HG02943 (cell line): ENCODE results near the gene CGRRF1.

Source experiments
- ATAC-seq: cut with Tn5 transposase; IDR thresholded peaks from one replicate; pipeline ENCODE4 v1.9.1; 2021; ENCODE audit warnings: mild to moderate bottlenecking, low read depth, moderate library complexity; ENCODE audit not compliant: unreplicated experiment

CGRRF1 gene

DNA sequence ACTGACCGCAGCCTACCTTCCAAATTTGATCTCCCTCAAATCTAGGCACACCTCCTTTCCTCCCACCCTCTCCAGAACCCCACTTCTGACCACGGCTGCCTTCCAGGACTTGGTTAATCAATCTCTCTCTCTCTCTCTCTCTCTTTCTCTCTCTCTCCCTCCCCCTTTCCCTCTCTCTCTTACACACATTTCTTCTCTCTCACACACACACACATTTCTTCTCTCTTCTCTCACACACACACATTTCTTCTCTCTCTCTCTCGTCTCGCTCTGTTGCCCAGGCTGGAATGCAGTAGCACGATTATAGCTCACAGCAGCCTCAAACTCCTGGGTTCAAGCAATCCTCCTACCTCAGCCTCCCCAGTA lies 20.4 kb upstream of the CGRRF1 start:
- no peak for ATAC-seq

- no peak for ATAC-seq
Measured at GRCh38 chr14:54489731-54490444, 19.8 kb upstream of the CGRRF1 start.

- ATAC-seq, result no peak
Measured at GRCh38 chr14:54490445-54491175, 19.1 kb upstream of the CGRRF1 start.

DNA sequence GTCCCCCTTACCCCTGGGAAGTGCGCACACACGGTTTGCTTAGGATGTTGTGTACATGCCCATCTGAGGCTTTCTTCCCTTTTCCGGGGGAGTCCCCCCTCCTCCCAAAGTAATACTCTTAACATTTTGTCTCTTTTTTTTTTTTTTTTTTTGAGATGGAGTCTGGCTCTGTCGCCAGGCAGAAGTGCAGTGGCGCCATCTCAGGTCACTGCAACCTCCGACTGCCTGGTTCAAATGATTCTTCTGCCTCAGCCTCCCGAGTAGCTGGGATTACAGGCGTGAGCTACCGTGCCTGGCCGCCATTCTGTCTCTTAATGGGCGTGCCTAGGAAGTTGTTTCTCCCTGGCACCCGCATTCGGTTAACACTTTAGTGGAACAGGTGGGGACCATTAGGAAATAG lies 16.4 kb upstream of the CGRRF1 start:
- no peak for ATAC-seq

GRCh38 chr14:54497224-54497623 lies 12.5 kb upstream of the CGRRF1 start:
- ATAC-seq, result no peak

DNA sequence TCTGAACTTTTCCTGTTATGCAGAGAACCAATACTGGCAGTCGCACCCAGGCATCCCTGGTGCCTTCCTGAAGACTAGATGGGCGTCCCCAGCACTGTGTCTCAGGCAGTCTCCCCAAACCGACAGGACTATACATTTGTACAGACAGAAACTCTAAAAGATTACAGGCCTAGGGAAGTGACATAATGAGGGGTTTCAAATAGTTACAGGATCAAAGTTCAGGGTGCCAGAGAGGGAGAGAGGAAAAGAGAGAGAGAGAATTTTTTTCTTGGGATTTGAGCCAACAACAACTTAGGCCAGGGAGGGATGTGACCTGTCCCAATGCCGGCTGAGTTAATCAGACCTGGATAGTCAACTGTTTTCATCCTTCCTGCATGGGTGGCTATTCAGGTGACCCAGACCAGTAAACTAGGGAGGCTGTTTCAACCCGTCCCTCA lies 11.6 kb upstream of the CGRRF1 start:
- ATAC-seq, result no peak

DNA sequence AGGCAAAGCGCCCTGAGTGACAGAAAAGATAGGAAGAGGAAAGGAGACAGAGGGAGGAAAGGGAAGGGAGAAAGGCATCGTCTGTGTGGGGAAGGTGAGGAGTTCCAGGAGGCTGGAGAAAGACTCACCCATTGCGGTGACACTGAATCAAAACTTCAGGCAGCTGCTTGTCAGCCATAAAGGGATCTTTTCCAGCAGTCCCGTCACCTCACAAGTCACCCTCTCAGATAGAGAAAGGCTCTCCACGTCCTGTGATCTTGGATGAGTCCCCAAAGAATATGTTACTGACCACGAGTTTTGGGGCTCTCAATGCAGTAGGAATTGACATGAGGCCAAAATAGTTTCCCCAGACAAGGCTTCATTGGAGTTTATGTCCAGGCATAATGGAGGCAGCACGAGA lies 11.1 kb upstream of the CGRRF1 start:
- ATAC-seq, result no peak

DNA sequence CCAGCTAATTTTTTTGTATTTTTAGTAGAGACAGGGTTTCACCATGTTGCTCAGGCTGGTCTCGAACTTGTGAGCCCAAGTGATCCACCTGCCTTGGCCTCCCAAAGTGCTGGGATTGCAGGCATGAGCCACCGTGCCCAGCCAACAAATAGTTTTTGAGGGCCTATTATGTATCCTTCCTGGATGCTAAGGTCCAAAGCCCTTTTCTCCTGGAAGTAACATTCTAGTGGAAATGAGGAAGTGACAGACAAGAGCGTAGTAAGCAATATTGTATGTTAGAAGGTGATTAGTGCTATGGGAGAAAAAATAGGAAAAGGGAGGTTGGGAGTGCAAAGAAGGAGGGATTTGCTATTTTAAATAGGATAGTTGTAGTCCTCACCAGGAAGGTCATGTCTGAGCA lies 9.0 kb upstream of the CGRRF1 start:
- no peak for ATAC-seq

- no peak for ATAC-seq
Measured at GRCh38 chr14:54501480-54501879, 8.2 kb upstream of the CGRRF1 start.

- ATAC-seq, result no peak
Measured at GRCh38 chr14:54502602-54503001, 7.1 kb upstream of the CGRRF1 start.

DNA sequence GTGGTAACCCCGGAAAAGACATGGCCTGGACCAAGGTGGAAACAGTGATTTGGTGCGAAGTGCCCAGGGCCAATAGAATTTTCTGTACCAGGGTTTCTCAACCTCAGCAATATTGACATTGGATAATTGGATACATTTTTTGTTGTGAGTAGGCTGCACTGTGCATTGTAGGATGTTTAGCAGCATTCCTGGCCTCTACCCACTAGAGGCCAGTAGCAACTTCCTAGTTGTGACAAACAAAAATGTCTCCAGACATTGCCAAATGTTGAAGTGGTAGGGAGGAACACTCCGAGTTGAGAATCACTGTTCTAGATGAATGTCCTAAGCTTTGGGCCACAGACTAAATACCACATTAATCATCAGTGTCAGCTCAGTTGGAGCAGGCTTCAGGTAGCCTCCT lies 6.2 kb upstream of the CGRRF1 start:
- no peak for ATAC-seq

DNA sequence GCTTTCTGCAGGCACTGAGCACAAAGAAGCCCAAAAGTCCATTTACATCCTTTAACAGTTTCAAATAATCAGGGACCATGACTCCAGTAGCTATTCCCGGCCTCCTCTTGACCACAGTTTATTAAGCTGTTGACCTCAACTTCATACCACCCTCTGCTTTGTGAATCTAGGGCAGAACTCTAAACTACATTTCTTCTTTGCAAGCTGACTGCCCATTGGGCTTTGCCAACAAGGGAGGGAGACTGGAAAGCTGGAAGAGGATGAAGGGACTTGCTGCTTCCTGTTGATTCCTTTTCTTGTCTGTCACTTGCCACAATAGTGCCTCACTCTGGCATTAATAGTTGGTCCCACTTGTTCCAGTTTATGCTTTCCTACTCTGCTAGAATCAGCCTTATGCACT lies 2.7 kb downstream of the CGRRF1 start:
- no peak for ATAC-seq

- no peak for ATAC-seq
Measured at GRCh38 chr14:54515670-54516069, 6.0 kb downstream of the CGRRF1 start.

GRCh38 chr14:54516709-54517108 lies 7.0 kb downstream of the CGRRF1 start:
- no peak for ATAC-seq

DNA sequence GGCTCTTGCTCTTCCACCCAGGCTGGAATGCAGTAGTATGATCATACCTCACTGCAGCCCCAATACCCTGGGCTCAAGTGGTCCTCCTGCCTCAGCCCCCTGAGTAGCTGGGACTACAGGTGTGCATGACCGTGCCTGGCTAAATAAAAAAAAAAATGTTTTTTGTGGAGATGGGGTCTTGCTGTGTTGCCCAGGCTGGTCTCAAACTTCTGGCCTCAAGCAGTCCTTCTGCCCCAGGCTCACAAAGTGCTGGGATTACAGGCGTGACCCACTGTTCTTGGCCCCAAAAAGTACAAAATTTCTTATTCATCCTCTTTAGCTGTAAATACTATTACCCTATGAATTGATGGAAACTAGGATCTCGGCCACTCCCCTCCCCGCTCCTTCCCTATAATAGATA lies 14.7 kb downstream of the CGRRF1 start:
- no peak for ATAC-seq

- ATAC-seq, result no peak
Measured at GRCh38 chr14:54528973-54529372, 19.3 kb downstream of the CGRRF1 start.

DNA sequence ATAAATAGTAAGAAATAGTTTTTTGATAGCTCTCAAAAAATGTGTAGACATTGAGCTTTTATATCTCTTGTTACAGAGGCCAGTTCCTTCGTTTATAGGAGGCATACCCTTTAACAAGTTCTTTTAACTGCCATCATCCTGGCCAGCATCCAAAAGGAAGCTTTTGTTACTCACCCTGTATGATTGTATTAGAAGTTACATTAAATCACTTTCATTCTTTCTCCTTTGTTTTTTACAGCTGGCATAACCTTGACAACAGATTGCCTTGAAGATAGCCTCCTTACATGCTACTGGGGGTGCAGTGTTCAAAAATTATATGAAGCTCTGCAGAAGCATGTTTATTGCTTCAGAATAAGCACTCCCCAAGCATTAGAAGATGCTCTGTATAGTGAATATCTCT lies 20.1 kb downstream of the CGRRF1 start:
- ATAC-seq, result no peak

DNA sequence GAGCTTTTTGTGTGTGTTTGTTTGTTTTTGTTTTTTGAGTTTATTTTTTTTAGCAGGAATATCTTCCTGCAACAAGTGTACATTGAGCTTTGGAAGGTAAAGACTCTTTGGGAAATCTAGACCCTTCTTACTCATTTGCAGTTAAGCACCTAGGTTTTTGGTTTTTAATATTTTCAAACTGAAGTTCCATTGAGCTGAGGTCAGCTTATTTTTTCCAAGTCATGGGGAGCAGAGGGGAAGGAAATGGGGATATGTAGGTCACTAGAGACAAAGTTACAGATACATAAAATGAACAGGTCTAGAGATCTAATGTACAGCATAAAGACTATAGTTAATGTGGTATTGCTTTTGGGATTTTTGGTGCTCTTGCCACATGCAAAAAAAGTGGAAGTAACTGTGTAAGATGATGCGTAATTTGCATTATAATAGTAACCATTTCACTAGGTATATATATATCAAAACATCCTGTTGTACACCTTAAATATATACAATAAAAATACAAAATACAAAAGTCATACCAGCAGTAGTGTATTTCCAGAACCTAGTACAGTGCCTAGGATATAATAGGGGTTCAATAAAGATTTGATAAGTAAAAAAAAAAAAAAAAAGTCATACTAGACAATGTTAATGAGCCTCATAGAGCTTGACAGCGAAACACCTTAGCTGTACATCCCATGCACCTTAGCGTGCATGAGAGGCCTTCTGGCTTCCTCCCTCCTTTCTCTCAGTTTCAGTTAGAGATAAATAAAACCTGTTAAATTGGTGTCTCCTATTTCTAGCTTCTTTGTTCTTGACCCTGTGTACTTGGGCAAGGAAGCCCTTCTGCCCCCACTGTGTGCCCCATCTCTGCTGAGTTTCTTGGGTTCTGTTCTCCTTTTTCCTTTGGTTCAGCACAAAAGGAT lies 22.7 kb downstream of the CGRRF1 start:
- ATAC-seq, result peak; percentile 89

DNA sequence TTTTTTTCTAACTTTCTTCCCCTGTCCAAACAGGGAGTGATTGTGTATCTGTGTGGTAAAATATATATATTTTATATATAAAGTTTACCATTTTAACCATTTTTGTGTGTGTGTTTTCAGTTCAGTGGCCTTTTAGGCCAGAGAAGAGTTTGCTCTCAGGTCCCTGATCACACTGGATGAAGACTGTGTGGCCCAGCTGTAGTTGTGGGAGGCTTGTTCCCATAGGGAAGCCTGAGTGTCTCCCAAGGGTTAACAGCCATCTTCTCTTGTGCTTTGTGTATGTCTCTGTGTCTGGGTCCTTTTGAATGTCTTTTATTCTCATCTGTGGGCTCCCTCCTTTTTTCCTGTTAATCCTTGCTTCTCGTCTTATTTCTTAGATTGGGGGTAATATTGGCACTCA lies 23.4 kb downstream of the CGRRF1 start:
- ATAC-seq, result no peak

DNA sequence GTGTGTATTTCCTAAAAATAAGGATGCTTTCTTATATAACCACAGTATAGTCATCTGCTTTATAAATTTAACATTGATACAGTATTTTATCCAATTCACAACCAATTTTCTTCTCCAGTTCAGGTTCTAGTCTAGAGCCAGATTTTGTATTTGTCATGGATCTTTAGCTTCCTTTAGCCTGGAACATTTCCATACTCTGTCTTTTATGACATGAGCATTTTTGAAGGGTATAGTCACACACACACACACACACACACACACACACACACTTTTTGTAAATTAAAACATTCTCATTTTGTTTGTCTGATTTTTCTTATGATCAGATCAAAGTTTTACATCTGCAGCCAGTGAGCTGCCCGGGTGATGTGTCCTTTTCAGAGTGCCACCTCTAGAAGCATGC lies 25.4 kb downstream of the CGRRF1 start:
- no peak for ATAC-seq

DNA sequence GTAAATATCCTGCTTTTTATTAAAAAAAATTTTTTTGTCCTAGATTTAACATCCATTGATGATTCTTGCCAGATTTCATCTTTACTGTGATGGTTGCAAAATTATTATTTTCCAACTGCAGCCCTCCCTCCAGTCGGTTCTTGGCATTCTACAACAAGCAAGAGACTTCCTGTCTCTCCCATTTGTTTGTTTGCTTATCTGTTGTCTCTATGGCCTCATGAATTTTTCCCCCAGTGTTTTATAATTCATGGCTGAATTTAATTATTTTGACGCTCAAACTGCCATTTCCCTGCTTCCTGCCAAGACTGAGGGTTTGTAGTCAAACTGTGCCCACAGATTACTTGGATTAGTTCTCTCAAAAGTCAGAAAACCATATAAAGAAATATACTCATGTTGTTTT lies 25.9 kb downstream of the CGRRF1 start:
- no peak for ATAC-seq
